Ishikawa (cell line): ENCODE data around the gene ALOX15.

Experiments used
- CREB1 ChIP-seq: IDR thresholded peaks from 2 replicates; pipeline ENCODE4 v1.6.1; 2012; ENCODE audit warnings: low read depth
- FOXM1 ChIP-seq: IDR thresholded peaks from 2 replicates; pipeline ENCODE4 v1.6.1; 2012; ENCODE audit warnings: low read depth, borderline replicate concordance
- RAD21 ChIP-seq: IDR thresholded peaks from 2 replicates; pipeline ENCODE4 v1.6.1; 2012; ENCODE audit warnings: low read depth
- REST ChIP-seq: IDR thresholded peaks from 2 replicates; pipeline ENCODE4 v1.6.1; 2012; ENCODE audit warnings: low read depth, mild to moderate bottlenecking
- TAF1 ChIP-seq: IDR thresholded peaks from 2 replicates; pipeline ENCODE4 v1.6.1; 2012; ENCODE audit warnings: low read depth, mild to moderate bottlenecking
- TEAD4 ChIP-seq: IDR thresholded peaks from 2 replicates; pipeline ENCODE4 v1.6.1; 2012
- ZBTB7A ChIP-seq: IDR thresholded peaks from 2 replicates; pipeline ENCODE4 v1.6.1; 2012; ENCODE audit warnings: low read depth
- TF ChIP-seq, protein P1 (sequence below): IDR thresholded peaks from 2 replicates; pipeline ENCODE4 v1.6.1; 2012

DNA sequence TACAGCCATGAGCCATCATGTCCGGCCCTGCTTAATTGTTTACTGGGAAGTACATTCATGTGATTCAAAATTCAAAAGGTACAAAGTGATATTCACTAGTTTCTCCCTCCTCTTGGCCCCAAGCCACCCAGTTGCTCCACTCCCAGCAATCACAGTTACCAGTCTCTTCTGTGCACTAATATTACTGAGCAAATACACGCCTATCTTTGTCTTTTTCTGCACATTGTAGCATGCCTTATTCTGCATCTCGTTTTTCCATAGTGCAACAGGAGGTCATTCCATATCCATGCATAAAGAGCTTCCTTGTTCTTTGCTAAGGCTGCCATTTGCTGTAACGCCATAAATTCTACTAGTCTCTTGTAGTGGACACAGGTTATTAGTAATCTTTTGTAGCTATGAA lies 2.2 kb upstream of the ALOX15 start:
- TF ChIP-seq, protein P1, sequence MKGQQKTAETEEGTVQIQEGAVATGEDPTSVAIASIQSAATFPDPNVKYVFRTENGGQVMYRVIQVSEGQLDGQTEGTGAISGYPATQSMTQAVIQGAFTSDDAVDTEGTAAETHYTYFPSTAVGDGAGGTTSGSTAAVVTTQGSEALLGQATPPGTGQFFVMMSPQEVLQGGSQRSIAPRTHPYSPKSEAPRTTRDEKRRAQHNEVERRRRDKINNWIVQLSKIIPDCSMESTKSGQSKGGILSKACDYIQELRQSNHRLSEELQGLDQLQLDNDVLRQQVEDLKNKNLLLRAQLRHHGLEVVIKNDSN, result no peak
- no peak for TF ChIP-seq REST
- no peak for TF ChIP-seq ZBTB7A
- TF ChIP-seq RAD21, result no peak
- TF ChIP-seq FOXM1, result no peak
- TF ChIP-seq TEAD4, result no peak
- no peak for TF ChIP-seq TAF1
- TF ChIP-seq CREB1, result no peak
